GM06990 (cell line): ENCODE results near the gene PGS1.

Experiments used
- DNase-seq: peaks from one replicate; pipeline ENCODE4 v3.0.0-alpha.2; 2011; ENCODE audit not compliant: insufficient read length; ENCODE audit errors: extremely low read depth
- H3K27me3 ChIP-seq: replicated peaks from 2 replicates; pipeline ENCODE4 v1.6.0; 2011; ENCODE audit warnings: low read length; ENCODE audit not compliant: control insufficient read depth, insufficient read depth
- H3K36me3 ChIP-seq: 2 replicates; pipeline ENCODE4 v1.5.1; 2011; ENCODE audit warnings: low read length; ENCODE audit not compliant: control insufficient read depth, insufficient read depth
- H3K4me3 ChIP-seq: replicated peaks from 2 replicates; pipeline ENCODE4 v1.5.1; 2011; ENCODE audit warnings: low read depth, mild to moderate bottlenecking, control low read depth, low read length
- CTCF ChIP-seq: IDR thresholded peaks from 2 replicates; pipeline ENCODE4 v1.5.1; 2011; ENCODE audit warnings: low read length, control low read depth, mild to moderate bottlenecking, inconsistent platforms; ENCODE audit not compliant: insufficient read depth, poor library complexity, severe bottlenecking

Gene PGS1

GRCh38 chr17:78399693-78400144 lies 21.3 kb downstream of the PGS1 start:
- H3K36me3 ChIP-seq: peaks cover 41% of the 10 kb centered on the region

GRCh38 chr17:78400581-78401240 lies 22.3 kb downstream of the PGS1 start:
- TF ChIP-seq CTCF: no peak
- Histone ChIP-seq H3K4me3 (no peak overlapping the region), H3K36me3 (peaks cover 45% of the 10 kb centered on the region), H3K27me3 (no peaks in the 10 kb centered on the region)
- no peak for DNase-seq

More at GRCh38 chr17:78399693-78400144, 21.3 kb downstream of the PGS1 start:
- TF ChIP-seq CTCF: no peak
- no peaks in the 10 kb centered on the region for H3K27me3 ChIP-seq
- no peak overlapping the region for H3K4me3 ChIP-seq
- no peak for DNase-seq

GRCh38 chr17:78401246-78401645 lies 22.8 kb downstream of the PGS1 start:
- no peak for DNase-seq
- TF ChIP-seq CTCF: no peak
- Histone ChIP-seq H3K36me3 (peaks cover 44% of the 10 kb centered on the region), H3K4me3 (no peak overlapping the region), H3K27me3 (no peaks in the 10 kb centered on the region)

GRCh38 chr17:78401891-78402290 lies 23.4 kb downstream of the PGS1 start:
- no peak for DNase-seq
- Histone ChIP-seq H3K27me3 (no peaks in the 10 kb centered on the region), H3K4me3 (no peak overlapping the region), H3K36me3 (peaks cover 43% of the 10 kb centered on the region)
- no peak for TF ChIP-seq CTCF

GRCh38 chr17:78403822-78404221 lies 25.4 kb downstream of the PGS1 start:
- no peaks in the 10 kb centered on the region for H3K27me3 ChIP-seq
- TF ChIP-seq CTCF: no peak
- DNase-seq: no peak
- peaks cover 40% of the 10 kb centered on the region for H3K36me3 ChIP-seq
- no peak overlapping the region for H3K4me3 ChIP-seq

GRCh38 chr17:78406396-78406795 lies 27.9 kb downstream of the PGS1 start:
- no peak overlapping the region for H3K4me3 ChIP-seq
- H3K36me3 ChIP-seq: peaks cover 28% of the 10 kb centered on the region
- DNase-seq: no peak
- no peak for TF ChIP-seq CTCF
- H3K27me3 ChIP-seq: no peaks in the 10 kb centered on the region
